ENCODE measurements around the gene HDAC1.
A peak's percentile ranks its signal among the peaks of the same experiment; 100 is the strongest.

HDAC1 gene

DNA sequence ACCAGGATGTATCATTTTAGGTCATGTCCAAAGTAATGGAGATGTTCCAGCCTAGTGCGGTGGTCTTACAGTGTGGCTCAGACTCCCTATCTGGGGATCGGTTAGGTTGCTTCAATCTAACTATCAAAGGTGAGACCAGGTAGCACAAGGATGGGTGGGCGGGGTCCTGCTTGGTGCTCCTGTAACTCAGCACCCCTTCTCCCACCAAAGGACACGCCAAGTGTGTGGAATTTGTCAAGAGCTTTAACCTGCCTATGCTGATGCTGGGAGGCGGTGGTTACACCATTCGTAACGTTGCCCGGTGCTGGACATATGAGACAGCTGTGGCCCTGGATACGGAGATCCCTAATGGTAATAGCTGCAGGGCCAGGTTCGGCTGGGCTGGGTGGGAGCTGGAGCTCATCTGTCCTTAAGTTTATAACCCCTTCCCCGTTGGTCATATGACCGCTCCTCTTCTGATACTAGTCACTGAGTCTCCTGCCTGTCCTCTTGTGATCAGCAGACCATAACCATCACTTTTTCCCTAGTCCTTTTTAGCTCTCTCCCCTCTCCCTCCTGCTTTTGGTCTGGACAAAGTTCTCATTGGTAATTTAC lies 38.8 kb downstream of the HDAC1 start:
- no peak for DNase-seq (ENCODE audit: low read depth in 2 of 2)

GRCh38 chr1:32331549-32331948 lies 39.7 kb downstream of the HDAC1 start:
- no peak for DNase-seq (ENCODE audit: low read depth in 2 of 2)

DNA sequence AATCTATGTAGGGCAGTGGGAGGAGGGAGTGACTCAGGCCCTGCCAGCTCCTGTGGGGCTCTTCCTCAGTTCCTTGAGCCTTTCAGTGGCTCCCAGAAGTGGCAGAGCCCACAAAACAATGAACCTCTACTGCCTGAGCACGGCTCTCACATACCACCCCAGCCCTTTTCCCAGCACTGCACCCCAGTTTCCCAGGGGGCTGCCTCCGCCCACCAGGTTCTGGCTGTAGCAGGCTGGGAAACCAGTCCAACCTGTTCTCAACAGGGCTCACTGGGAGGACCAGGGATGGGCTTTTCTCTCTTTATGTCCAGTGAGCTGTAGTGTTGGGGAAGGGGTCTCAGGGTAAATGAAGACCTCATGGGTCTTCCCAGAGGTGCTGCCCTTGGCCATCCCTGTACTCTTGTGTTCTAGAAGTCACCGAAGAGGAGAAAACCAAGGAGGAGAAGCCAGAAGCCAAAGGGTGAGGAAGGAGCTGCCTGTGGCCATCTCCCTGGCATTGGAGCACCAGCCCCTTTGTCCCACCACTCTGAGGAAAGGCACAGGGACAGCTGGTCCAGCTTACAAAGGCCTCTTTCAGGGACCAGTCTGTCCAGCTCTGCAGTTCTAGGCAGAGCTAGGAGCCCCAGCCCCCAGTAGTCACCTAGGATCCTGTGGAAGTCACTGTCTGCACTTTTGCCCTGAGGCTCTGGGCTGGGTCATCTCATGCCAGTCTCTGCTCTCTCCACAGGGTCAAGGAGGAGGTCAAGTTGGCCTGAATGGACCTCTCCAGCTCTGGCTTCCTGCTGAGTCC lies 40.6 kb downstream of the HDAC1 start:
- DNase-seq (ENCODE audit: low read depth in 2 of 2), result no peak

DNA sequence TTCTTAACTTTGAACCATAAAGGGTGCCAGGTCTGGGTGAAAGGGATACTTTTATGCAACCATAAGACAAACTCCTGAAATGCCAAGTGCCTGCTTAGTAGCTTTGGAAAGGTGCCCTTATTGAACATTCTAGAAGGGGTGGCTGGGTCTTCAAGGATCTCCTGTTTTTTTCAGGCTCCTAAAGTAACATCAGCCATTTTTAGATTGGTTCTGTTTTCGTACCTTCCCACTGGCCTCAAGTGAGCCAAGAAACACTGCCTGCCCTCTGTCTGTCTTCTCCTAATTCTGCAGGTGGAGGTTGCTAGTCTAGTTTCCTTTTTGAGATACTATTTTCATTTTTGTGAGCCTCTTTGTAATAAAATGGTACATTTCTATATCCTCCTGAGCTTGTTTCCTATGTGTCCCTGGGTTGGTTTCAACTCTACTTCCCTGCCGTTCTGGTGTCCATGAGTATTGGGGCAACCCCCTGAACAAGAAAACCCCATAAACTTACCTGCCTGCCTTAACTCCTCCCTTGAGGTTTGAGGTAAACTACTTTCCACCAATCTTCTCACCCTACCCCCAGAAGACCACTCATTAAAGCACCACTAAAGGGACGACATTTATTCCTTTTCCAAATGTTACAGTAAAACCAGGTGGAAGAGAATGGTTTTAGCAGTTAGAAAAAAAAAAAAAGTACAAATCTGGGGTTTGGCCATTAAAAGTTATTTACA lies 41.5 kb downstream of the HDAC1 start:
- no peak for DNase-seq (ENCODE audit: low read depth in 2 of 2)

DNA sequence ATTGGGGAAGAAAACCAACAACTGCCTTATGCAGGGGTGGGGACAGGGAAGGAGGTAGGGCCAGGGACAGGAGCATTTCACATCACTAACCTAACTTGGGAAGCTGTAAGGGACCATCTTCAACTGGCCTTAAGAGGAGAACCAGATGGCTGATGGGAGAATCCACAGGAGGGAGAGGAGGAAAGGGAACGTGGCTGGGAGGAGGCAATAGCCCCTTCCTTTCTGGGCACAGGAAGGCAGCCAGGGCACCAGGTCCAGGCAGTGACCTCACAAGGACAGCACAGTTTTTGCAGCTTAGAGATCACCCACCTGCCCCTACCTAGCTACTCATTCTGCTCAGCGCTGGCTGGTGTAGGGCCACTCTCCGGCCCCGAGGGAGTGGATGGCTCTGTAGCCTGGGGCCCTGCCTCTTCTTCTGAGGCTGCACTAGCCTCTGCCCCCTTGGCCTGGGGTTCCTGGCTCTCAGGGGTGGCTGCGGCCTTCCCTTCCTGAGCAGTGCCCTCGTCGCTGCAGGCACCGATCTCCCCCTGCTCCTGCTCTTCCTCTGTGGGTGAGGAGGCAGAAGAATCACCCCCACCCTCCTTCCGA lies 42.5 kb downstream of the HDAC1 start:
- DNase-seq (ENCODE audit: low read depth in 2 of 2), result no peak

GRCh38 chr1:32334864-32335534 lies 43.1 kb downstream of the HDAC1 start:
- peak in 1 of 2 experiments; percentile 34 for DNase-seq (ENCODE audit: low read depth in 2 of 2)

- DNase-seq (ENCODE audit: low read depth in 2 of 2), result no peak
These were observed 43.6 kb downstream of the HDAC1 start for GRCh38 chr1:32335535-32335789.

- DNase-seq (ENCODE audit: low read depth in 2 of 2), result peak; percentile 67 to 71
These were observed 44.1 kb downstream of the HDAC1 start, which contains the start of gene MARCKSL1 for GRCh38 chr1:32335790-32336590. TSS of gene MARCKSL1 (minus strand) at chr1:32336233. CDS start at chr1:32336033, 200 bp downstream.

DNA sequence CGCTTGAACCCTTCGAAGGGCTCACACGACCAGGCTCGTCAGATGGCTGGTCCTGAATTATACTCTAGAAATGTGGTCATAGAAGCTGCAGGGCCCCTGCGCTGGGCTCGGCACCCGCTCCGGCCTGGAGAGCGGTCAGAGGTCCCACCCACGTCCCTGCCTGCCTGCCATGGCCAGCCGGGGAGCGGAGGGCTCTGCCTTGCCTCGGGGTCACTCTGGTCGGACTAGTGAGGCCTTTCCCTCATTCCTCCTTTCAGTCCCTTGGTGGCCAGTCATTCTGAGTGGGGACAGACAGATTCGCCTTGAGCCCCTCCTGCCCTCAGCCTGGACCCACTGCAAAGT lies 44.7 kb downstream of the HDAC1 start:
- DNase-seq (ENCODE audit: low read depth in 2 of 2), result no peak

GRCh38 chr1:32336963-32337675 lies 45.2 kb downstream of the HDAC1 start:
- DNase-seq (ENCODE audit: low read depth in 2 of 2), result peak; percentile 33 to 59

DNA sequence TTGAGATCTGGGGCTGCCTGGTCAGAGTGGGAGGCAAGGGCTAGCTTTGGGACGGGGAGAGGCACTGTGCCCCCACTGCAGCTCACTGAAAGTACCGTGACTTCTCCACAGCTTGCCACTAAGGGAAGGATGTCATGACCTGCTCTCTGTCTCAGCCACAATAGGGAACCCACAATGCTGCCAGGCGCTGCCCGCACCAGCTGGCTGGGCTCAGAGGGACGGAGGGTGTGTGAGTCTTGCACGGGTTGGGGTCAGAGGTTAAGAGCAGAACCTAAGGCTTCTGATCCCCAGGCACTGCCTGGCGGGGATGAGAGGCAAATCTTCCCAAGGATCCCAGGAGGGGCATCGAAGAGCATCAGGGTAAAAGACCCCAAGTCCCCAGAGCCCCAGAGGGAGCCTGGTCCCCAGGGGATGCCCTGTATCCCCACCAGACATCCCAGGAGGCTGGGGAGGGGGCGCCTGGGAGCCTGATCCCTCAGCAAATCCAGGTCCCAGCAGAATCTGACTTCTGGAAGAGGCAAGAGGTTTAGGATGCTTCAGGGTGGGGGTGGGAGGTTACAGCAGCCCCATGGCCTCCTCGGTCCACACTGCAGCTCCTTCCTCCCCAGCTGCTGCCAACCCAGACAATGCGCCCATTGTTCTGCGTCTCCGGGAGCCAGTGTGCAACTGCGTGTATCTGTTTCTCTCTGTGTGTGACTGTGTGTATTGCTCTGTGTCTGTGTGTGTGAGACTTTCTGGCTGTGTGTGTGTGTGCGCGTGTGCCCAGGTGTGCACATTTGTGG lies 46.2 kb downstream of the HDAC1 start:
- DNase-seq (ENCODE audit: low read depth in 2 of 2), result no peak

- no peak for DNase-seq (ENCODE audit: low read depth in 2 of 2)
These were observed 46.8 kb downstream of the HDAC1 start for GRCh38 chr1:32338637-32339145.

DNA sequence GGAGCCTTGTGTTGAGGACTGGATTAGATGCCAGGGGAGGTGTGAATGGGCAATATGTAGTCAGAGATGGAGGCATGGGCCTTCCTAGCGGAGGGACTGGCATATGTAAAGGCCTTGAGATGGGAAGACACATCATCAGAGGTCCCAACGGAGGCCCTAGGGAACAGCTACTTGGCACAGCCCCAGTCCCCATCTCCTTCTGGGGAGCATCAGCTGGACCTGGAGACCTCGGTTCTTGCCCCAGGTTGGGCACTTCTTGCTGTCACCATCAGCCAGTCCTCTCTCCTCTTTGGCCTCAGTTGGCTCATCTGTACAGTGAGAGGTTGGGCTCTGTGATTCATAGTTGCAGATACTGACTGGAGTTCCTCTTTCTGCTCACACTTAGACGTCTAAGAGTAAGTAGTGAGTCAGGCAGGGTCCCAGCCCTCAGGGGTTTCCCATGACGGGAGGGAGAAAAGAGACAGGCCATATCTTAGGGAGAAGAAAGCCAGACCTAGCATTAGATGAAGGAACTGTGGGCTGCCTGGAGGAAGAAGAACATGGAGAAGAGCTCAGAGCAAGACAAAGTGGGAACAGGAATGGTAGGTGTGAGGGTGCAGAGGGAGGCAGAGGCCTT lies 47.6 kb downstream of the HDAC1 start:
- DNase-seq (ENCODE audit: low read depth in 2 of 2), result no peak

DNA sequence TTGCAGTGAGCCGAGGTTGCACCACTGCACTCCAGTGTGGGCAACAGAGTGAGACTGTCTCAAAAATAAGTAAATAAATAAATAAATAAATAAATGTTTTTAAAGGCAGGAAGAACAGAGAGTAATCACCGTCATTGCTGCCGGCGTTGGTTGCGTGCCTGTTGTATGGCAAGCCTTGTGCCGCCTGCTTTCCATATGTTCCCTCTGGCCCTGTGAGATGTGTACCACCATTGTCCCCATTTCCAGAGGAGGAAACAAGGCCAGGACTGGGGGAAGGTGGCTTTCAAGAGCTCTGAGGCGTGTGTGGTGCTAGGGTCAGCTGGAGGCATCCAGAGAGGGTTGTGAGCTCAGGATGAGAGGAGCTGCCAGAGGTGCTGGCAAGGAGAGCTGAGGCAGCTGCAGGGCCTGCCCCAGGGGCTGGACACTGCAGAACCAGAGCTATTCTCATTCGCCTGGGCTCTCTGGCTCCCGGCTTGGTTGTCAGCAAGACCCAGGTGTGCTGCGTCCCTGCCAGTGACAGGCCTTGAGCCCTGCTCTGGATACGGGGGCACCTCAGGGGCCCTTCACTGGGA lies 49.4 kb downstream of the HDAC1 start:
- DNase-seq (ENCODE audit: low read depth in 2 of 2), result no peak

DNA sequence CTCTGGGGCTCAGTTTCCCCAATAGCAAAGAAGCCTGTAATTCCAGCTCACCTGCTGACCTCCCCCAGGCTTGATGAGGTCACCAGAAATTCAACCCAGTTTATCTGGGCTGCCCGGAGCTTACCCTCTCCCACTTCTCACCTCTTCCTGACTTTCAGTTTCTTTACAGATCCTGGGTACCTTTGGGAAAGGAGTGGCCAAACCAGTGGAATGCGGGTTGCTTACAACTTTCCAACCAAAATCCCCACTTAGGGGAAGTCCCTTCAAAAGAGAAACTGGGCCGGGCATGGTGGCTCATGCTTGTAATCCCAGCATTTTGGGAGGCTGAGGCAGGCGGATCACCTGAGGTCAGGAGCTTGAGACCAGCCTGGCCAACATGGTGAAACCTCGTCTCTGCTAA lies 50.1 kb downstream of the HDAC1 start:
- no peak for DNase-seq (ENCODE audit: low read depth in 2 of 2)

DNA sequence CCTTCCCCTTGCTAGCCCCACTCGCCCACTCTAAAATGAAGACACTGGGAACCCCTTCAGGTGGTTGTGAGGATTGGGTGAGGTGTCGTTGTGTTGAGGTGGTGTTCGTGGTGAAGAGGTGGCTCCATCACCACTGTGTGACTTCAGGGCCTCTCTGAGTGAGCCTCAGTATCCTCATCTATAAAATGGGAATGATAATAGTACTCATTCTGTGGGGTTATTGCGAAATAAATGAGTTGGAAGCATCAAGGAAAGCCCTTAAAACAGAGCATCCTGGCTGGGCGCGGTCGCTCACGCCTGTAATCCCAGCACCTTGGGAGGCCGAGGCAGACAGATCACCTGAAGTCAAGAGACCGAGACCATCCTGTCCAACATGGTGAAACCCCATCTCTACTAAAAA lies 50.8 kb downstream of the HDAC1 start:
- DNase-seq (ENCODE audit: low read depth in 2 of 2), result no peak

DNA sequence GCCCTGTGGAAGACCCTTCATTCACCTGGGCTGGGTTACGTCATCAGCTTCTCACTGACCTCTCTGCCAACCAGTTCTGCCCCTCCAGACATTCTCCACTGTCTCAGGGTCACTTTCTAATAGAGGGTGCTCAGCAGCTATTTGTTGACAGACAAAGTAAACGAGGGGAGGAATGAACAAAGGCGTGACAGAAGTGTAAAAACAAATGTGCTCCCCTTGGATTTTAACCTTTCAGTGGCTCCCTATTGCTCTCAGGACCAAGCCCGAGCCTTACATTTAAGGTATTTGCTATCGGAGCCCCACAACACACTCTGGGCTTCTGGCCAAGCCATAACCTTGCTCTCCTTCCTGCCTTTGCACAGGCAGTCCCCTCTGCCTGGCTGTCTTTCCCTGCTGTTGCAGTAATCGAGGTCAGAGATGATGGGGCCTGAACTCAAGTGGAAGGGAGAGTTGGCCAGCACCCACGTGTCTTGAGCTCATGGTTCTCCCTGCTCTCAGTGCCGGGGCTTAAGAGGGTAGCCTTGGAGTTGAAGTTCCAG lies 53.5 kb downstream of the HDAC1 start:
- no peak for DNase-seq (ENCODE audit: low read depth in 2 of 2)

GRCh38 chr1:32346532-32347157 lies 54.8 kb downstream of the HDAC1 start:
- DNase-seq (ENCODE audit: low read depth in 2 of 2), result no peak
